HK-2 (cell line): Measurements from ENCODE around the gene ARHGEF7.

Experiments used
- DNase-seq: peaks from one replicate; pipeline ENCODE4 v3.0.0-alpha.2; 2018; ENCODE audit not compliant: unreplicated experiment

Gene ARHGEF7

GRCh38 chr13:111111376-111111937, 3.7 kb upstream of the ARHGEF7 start:
- no peak for DNase-seq

- no peak for DNase-seq
Observed at GRCh38 chr13:111112196-111112595, 2.9 kb upstream of the ARHGEF7 start.

GRCh38 chr13:111114362-111115060, 599 bp upstream of the ARHGEF7 start:
- no peak for DNase-seq

- DNase-seq = no peak
Observed at GRCh38 chr13:111115965-111116521, 933 bp downstream of the ARHGEF7 start.

- no peak for DNase-seq
Observed at GRCh38 chr13:111116856-111117255, 1.7 kb downstream of the ARHGEF7 start.

GRCh38 chr13:111117289-111117688, 2.2 kb downstream of the ARHGEF7 start:
- no peak for DNase-seq

GRCh38 chr13:111117961-111118360, 2.9 kb downstream of the ARHGEF7 start:
- no peak for DNase-seq

- DNase-seq = no peak
Observed at GRCh38 chr13:111118898-111119607, 3.9 kb downstream of the ARHGEF7 start.

GRCh38 chr13:111119966-111120365, 4.9 kb downstream of the ARHGEF7 start:
- no peak for DNase-seq

GRCh38 chr13:111120422-111120821, 5.3 kb downstream of the ARHGEF7 start:
- no peak for DNase-seq

GRCh38 chr13:111120913-111121312, 5.8 kb downstream of the ARHGEF7 start:
- no peak for DNase-seq

- DNase-seq = no peak
Observed at GRCh38 chr13:111121506-111121905, 6.4 kb downstream of the ARHGEF7 start.

- DNase-seq = no peak
Observed at GRCh38 chr13:111122056-111122455, 6.9 kb downstream of the ARHGEF7 start.

GRCh38 chr13:111122631-111123030, 7.5 kb downstream of the ARHGEF7 start:
- no peak for DNase-seq

GRCh38 chr13:111123221-111123620, 8.1 kb downstream of the ARHGEF7 start:
- no peak for DNase-seq

GRCh38 chr13:111123649-111124048, 8.5 kb downstream of the ARHGEF7 start:
- no peak for DNase-seq

GRCh38 chr13:111126509-111126908, 11.4 kb downstream of the ARHGEF7 start:
- no peak for DNase-seq

- DNase-seq = no peak
Observed at GRCh38 chr13:111129465-111130115, 14.5 kb downstream of the ARHGEF7 start.

- DNase-seq = no peak
Observed at GRCh38 chr13:111130116-111130508, 15.0 kb downstream of the ARHGEF7 start.

- DNase-seq = no peak
Observed at GRCh38 chr13:111131048-111131447, 15.9 kb downstream of the ARHGEF7 start.

GRCh38 chr13:111131611-111132010, 16.5 kb downstream of the ARHGEF7 start:
- no peak for DNase-seq

- no peak for DNase-seq
Observed at GRCh38 chr13:111132948-111133347, 17.8 kb downstream of the ARHGEF7 start.
